HepG2 (cell line): ENCODE data around the gene IGIP. TPM values are rescaled to one million over a fixed set of nuclear protein-coding genes. Genes with fewer than 3 reads are reported as not detected.
A peak's percentile ranks its signal among the peaks of the same experiment; 100 is the strongest.

Source experiments
- IKZF1 ChIP-seq: fragments of 450-650 bp; IDR thresholded peaks from 2 replicates; pipeline ENCODE4 v1.7.1; 2016
- MAFF ChIP-seq: IDR thresholded peaks from 2 replicates; pipeline ENCODE4 v1.6.1; 2011; ENCODE audit warnings: low read depth, low read length, improper control_type of control experiment
- MAFK ChIP-seq, 2 experiments: IDR thresholded peaks in 1 of 2; conservative IDR thresholded peaks in 1 of 2; 2 replicates each; pipeline ENCODE4 v1.6.1; 2011; ENCODE audit warnings: improper control_type of control experiment in 2 of 2, low read length in 2 of 2
- NFIB ChIP-seq: sonication (generic); formaldehyde crosslinking; IDR thresholded peaks from 2 replicates; pipeline ENCODE4 v1.9.0; 2021; ENCODE audit warnings: missing genetic modification reagents, mild to moderate bottlenecking, borderline replicate concordance
- SKI ChIP-seq: fragments of 450-650 bp; IDR thresholded peaks from one replicate; pipeline ENCODE4 v1.6.1; 2018; ENCODE audit warnings: mild to moderate bottlenecking; ENCODE audit not compliant: partially characterized antibody
- STAT5B ChIP-seq: sonication (generic); formaldehyde crosslinking; IDR thresholded peaks from 2 replicates; pipeline ENCODE4 v1.4.0; 2020; ENCODE audit warnings: missing genetic modification reagents
- TP53 ChIP-seq: sonication (generic); formaldehyde crosslinking; conservative IDR thresholded peaks from 2 replicates; pipeline ENCODE4 v1.4.0; 2020; ENCODE audit warnings: missing genetic modification reagents
- YEATS4 ChIP-seq: sonication (generic); formaldehyde crosslinking; IDR thresholded peaks from 2 replicates; pipeline ENCODE4 v1.4.0; 2020; ENCODE audit warnings: missing genetic modification reagents, borderline replicate concordance
- ZFYVE20 ChIP-seq: sonication (generic); formaldehyde crosslinking; IDR thresholded peaks from 2 replicates; pipeline ENCODE4 v1.8.0; 2023; ENCODE audit warnings: low read depth, mild to moderate bottlenecking, moderate library complexity, missing genetic modification reagents, borderline replicate concordance
- ZMYM4 ChIP-seq: sonication (generic); formaldehyde crosslinking; IDR thresholded peaks from 2 replicates; pipeline ENCODE4 v1.8.1; 2023; ENCODE audit warnings: mild to moderate bottlenecking, missing genetic modification reagents
- ZNF224 ChIP-seq: sonication (generic); formaldehyde crosslinking; IDR thresholded peaks from 2 replicates; pipeline ENCODE4 v1.5.0; 2020; ENCODE audit warnings: mild to moderate bottlenecking, missing genetic modification reagents
- ZNF607 ChIP-seq: sonication (generic); formaldehyde crosslinking; IDR thresholded peaks from 2 replicates; pipeline ENCODE4 v1.5.1; 2020; ENCODE audit warnings: missing genetic modification reagents, mild to moderate bottlenecking, borderline replicate concordance
- ZNF674 ChIP-seq: sonication (generic); formaldehyde crosslinking; IDR thresholded peaks from 2 replicates; pipeline ENCODE4 v1.5.0; 2020; ENCODE audit warnings: low read depth, mild to moderate bottlenecking, missing genetic modification reagents
- ZNF782 ChIP-seq: sonication (generic); formaldehyde crosslinking; IDR thresholded peaks from 2 replicates; pipeline ENCODE4 v1.4.0; 2020; ENCODE audit warnings: missing genetic modification reagents, mild to moderate bottlenecking, borderline replicate concordance
- polyA plus RNA-seq, 8 experiments: library from polyadenylated mRNA; depleted of rRNA in 3 of 8; stranded (reverse) in 7 of 8; unstranded in 1 of 8; fragments of >200 nt; fragmentation: Illumina TruSeq in 4 of 8; extraction: Trizol in 4 of 8; gene quantifications; 2 replicates each; pipeline versions ENCODE4 v1.2.1 to v1.2.3, GENCODE V29; 2011 to 2016; ENCODE audit warnings: low read depth in 4 of 8, missing spikeins in 1 of 8, mixed read lengths in 1 of 8; ENCODE audit not compliant: insufficient read depth in 1 of 8
- total RNA-seq, 5 experiments: library from RNA; depleted of rRNA; stranded (reverse); fragments of >200 nt; fragmentation: Illumina TruSeq; extraction: Trizol; gene quantifications; 2 replicates each; pipeline ENCODE4 v1.2.3, GENCODE V29; 2016; ENCODE audit warnings: low read depth in 1 of 5
- TF ChIP-seq, protein P1 (sequence below): sonication (generic); formaldehyde crosslinking; IDR thresholded peaks from 2 replicates; pipeline ENCODE4 v1.8.0; 2022; ENCODE audit warnings: missing genetic modification reagents, low read depth, mild to moderate bottlenecking, borderline replicate concordance
- TF ChIP-seq, protein P2 (sequence below): sonication (generic); formaldehyde crosslinking; IDR thresholded peaks from 2 replicates; pipeline ENCODE4 v1.5.1; 2020; ENCODE audit warnings: missing genetic modification reagents, mild to moderate bottlenecking, borderline replicate concordance
- TF ChIP-seq, protein P3 (sequence below): sonication (generic); formaldehyde crosslinking; IDR thresholded peaks from 2 replicates; pipeline ENCODE4 v1.9.0; 2021; ENCODE audit warnings: missing genetic modification reagents, mild to moderate bottlenecking, borderline replicate concordance
- TF ChIP-seq, protein P4 (sequence below): sonication (generic); formaldehyde crosslinking; IDR thresholded peaks from 2 replicates; pipeline ENCODE4 v1.8.1; 2023; ENCODE audit warnings: missing genetic modification reagents, mild to moderate bottlenecking, borderline replicate concordance
- TF ChIP-seq, protein P5 (sequence below): IDR thresholded peaks from 2 replicates; pipeline ENCODE4 v1.6.1; 2016; ENCODE audit warnings: low read depth
- TF ChIP-seq, protein P6 (sequence below): fragments of 450-650 bp; IDR thresholded peaks from 2 replicates; pipeline ENCODE4 v1.6.1; 2017
- TF ChIP-seq, protein P7 (sequence below): sonication (generic); formaldehyde crosslinking; IDR thresholded peaks from 2 replicates; pipeline ENCODE4 v1.5.0; 2020; ENCODE audit warnings: mild to moderate bottlenecking, missing genetic modification reagents, moderate library complexity

The IGIP gene
- total and polyA plus RNA-seq, 2 of the 13 experiments (the other 11 are each of a cell fraction or from before 2014, with no cell fraction given), result 1.7 to 2.1 TPM

DNA sequence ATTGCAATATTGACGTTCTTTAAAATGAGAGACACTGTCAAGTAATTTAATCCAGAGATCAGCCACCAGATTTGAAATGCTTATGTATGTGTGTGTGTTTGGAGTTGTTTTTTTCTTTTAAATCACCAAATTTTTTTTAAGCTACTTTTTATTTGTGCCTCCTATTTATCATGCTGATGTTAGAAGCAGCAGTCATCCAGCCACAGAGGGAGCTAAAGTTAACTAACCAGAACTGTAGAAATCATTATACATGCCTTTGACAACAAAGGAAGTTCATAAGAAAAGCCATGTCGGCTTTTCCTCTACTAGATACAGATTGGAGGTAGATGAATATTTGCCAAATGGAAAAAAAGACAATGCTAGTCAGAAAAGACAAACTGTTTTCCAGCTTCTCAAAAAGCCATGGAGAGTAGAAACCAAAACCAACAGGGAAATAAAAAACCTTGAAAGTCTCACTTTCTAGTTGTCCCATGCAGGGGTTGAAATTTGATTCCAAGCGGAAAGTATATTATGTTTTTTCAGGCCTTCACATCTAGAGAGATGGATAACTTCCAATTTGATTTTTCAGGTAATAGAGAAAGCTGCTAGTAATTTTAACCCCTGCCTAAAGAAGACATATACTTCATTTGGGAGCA, 7.3 kb upstream of the IGIP start (continued):
- TF ChIP-seq, protein P1, sequence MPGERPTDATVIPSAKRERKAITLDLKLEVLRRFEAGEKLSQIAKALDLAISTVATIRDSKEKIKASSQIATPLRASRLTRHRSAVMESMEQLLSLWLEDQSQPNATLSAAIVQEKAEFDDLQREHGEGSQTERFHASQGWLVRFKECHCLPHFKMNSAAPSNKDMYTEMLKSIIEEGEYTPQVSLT (CRISPR knock-in tag), result no peak
- TF ChIP-seq ZFYVE20 (no peak), STAT5B (CRISPR knock-in tag) (no peak), ZMYM4 (CRISPR knock-in tag) (no peak), IKZF1 (no peak), MAFK (conservative IDR thresholded peaks at IDR 0.05 in 1 of 2, IDR thresholded peaks at IDR 0.05 in 1 of 2; ENCODE audit: low read length in 2 of 2) (peak in 1 of 2 experiments; percentile 32; a peak in 1 of 4 replicates), TP53 (CRISPR knock-in tag) (no peak), ZNF674 (CRISPR knock-in tag) (no peak), ZNF782 (no peak), SKI (no peak), ZNF607 (CRISPR knock-in tag) (no peak), YEATS4 (no peak), MAFF (peak; percentile 16; the same call in 1 of the 2 replicates), NFIB (no peak), ZNF224 (no peak)
- TF ChIP-seq, protein P2, sequence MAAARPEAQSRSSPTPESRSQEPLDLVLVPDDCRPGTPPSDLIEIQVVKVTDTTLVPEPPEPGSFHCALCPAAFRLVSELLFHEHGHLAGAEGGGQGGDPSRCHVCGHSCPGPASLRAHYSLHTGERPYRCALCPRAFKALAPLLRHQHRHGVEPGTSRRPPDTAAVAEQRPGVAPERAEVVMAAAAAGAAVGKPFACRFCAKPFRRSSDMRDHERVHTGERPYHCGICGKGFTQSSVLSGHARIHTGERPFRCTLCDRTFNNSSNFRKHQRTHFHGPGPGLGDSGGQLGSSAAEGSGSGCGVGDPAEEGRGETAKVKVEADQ, result no peak
- TF ChIP-seq, protein P3, sequence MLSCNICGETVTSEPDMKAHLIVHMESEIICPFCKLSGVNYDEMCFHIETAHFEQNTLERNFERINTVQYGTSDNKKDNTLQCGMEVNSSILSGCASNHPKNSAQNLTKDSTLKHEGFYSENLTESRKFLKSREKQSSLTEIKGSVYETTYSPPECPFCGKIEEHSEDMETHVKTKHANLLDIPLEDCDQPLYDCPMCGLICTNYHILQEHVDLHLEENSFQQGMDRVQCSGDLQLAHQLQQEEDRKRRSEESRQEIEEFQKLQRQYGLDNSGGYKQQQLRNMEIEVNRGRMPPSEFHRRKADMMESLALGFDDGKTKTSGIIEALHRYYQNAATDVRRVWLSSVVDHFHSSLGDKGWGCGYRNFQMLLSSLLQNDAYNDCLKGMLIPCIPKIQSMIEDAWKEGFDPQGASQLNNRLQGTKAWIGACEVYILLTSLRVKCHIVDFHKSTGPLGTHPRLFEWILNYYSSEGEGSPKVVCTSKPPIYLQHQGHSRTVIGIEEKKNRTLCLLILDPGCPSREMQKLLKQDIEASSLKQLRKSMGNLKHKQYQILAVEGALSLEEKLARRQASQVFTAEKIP (CRISPR knock-in tag), result no peak
- TF ChIP-seq, protein P4, sequence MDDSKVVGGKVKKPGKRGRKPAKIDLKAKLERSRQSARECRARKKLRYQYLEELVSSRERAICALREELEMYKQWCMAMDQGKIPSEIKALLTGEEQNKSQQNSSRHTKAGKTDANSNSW (CRISPR knock-in tag), result no peak
- TF ChIP-seq, protein P5, sequence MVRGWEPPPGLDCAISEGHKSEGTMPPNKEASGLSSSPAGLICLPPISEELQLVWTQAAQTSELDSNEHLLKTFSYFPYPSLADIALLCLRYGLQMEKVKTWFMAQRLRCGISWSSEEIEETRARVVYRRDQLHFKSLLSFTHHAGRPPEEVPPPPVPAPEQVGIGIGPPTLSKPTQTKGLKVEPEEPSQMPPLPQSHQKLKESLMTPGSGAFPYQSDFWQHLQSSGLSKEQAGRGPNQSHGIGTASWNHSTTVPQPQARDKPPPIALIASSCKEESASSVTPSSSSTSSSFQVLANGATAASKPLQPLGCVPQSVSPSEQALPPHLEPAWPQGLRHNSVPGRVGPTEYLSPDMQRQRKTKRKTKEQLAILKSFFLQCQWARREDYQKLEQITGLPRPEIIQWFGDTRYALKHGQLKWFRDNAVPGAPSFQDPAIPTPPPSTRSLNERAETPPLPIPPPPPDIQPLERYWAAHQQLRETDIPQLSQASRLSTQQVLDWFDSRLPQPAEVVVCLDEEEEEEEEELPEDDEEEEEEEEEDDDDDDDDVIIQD (CRISPR knock-in tag), result peak; percentile 36; the same call in 1 of the 2 replicates
- TF ChIP-seq, protein P6, sequence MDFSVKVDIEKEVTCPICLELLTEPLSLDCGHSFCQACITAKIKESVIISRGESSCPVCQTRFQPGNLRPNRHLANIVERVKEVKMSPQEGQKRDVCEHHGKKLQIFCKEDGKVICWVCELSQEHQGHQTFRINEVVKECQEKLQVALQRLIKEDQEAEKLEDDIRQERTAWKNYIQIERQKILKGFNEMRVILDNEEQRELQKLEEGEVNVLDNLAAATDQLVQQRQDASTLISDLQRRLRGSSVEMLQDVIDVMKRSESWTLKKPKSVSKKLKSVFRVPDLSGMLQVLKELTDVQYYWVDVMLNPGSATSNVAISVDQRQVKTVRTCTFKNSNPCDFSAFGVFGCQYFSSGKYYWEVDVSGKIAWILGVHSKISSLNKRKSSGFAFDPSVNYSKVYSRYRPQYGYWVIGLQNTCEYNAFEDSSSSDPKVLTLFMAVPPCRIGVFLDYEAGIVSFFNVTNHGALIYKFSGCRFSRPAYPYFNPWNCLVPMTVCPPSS, result no peak
- TF ChIP-seq, protein P7, sequence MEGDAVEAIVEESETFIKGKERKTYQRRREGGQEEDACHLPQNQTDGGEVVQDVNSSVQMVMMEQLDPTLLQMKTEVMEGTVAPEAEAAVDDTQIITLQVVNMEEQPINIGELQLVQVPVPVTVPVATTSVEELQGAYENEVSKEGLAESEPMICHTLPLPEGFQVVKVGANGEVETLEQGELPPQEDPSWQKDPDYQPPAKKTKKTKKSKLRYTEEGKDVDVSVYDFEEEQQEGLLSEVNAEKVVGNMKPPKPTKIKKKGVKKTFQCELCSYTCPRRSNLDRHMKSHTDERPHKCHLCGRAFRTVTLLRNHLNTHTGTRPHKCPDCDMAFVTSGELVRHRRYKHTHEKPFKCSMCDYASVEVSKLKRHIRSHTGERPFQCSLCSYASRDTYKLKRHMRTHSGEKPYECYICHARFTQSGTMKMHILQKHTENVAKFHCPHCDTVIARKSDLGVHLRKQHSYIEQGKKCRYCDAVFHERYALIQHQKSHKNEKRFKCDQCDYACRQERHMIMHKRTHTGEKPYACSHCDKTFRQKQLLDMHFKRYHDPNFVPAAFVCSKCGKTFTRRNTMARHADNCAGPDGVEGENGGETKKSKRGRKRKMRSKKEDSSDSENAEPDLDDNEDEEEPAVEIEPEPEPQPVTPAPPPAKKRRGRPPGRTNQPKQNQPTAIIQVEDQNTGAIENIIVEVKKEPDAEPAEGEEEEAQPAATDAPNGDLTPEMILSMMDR (CRISPR knock-in tag), result 0 out of 2 replicates have a peak, but pooled peaks have one; percentile 12
